HEK293 (cell line): ENCODE measurements around the gene WNT11.

Experiments
- CTCF ChIA-PET: fragments of 350-600 bp; formaldehyde crosslinking; extraction: SDS; loops from one replicate; lab custom pipeline; 2021; ENCODE audit warnings: antibody characterized with exemption; lab: Yijun Ruan, JAX
- POLR2A ChIA-PET: fragments of 300-600 bp; formaldehyde crosslinking; extraction: SDS; loops from one replicate; lab custom pipeline; 2020; ENCODE audit warnings: antibody characterized with exemption, inconsistent platforms; lab: Yijun Ruan, JAX
- H3K27ac ChIP-seq: fragments of 200-500 bp; sonication (Bioruptor generic); 2 replicates; pipeline ENCODE4 v1.5.1; 2014; ENCODE audit warnings: low read depth, low read length, control low read depth, inconsistent platforms; ENCODE audit errors: extremely low read depth
- H3K36me3 ChIP-seq, 2 experiments: fragments of 200-500 bp in 1 of 2; sonication (Bioruptor generic) in 1 of 2; 1 replicate in 1 of 2; 2 replicates in 1 of 2; pipeline ENCODE4 v1.5.1; 2014 to 2017; ENCODE audit warnings: inconsistent platforms in 2 of 2, low read length in 2 of 2; ENCODE audit not compliant: control insufficient read depth in 2 of 2, insufficient read depth in 1 of 2
- H3K4me1 ChIP-seq: fragments of 200-500 bp; sonication (Bioruptor generic); 2 replicates; pipeline ENCODE4 v1.5.1; 2014; ENCODE audit warnings: mild to moderate bottlenecking, low read length, inconsistent platforms; ENCODE audit not compliant: control insufficient read depth, insufficient read depth
- H3K4me3 ChIP-seq: 2 replicates; pipeline ENCODE4 v1.5.1; 2011; ENCODE audit warnings: low read depth, mild to moderate bottlenecking, control low read depth, low read length, moderate library complexity
- H3K9me3 ChIP-seq: fragments of 200-500 bp; sonication (Bioruptor generic); 2 replicates; pipeline ENCODE4 v1.5.1; 2014; ENCODE audit warnings: low read depth, low read length, inconsistent platforms; ENCODE audit not compliant: control insufficient read depth, insufficient read depth
- GLI4 ChIP-seq: fragments of 450-650 bp; formaldehyde crosslinking; IDR thresholded peaks from 2 replicates; pipeline ENCODE4 v1.5.1; 2016; ENCODE audit warnings: missing biosample characterization, missing genetic modification characterization
- GLIS1 ChIP-seq: fragments of 450-650 bp; formaldehyde crosslinking; IDR thresholded peaks from 2 replicates; pipeline ENCODE4 v1.5.1; 2016; ENCODE audit warnings: missing biosample characterization, missing genetic modification characterization
- YY1 ChIP-seq: fragments of 450-650 bp; formaldehyde crosslinking; IDR thresholded peaks from 2 replicates; pipeline ENCODE4 v1.5.1; 2018; ENCODE audit warnings: missing biosample characterization, missing genetic modification characterization
- ZNF169 ChIP-seq: fragments of 450-650 bp; formaldehyde crosslinking; IDR thresholded peaks from 2 replicates; pipeline ENCODE4 v1.5.1; 2016; ENCODE audit warnings: missing biosample characterization, missing genetic modification characterization
- ZNF174 ChIP-seq: fragments of 450-650 bp; formaldehyde crosslinking; IDR thresholded peaks from 2 replicates; pipeline ENCODE4 v1.5.0; 2017; ENCODE audit warnings: missing biosample characterization, mild to moderate bottlenecking, missing genetic modification characterization
- ZNF366 ChIP-seq: fragments of 450-650 bp; formaldehyde crosslinking; conservative IDR thresholded peaks from 2 replicates; pipeline ENCODE4 v1.5.1; 2016; ENCODE audit warnings: missing biosample characterization, missing genetic modification characterization
- ZNF704 ChIP-seq: fragments of 450-650 bp; formaldehyde crosslinking; IDR thresholded peaks from 2 replicates; pipeline ENCODE4 v1.5.1; 2016; ENCODE audit warnings: missing biosample characterization, missing genetic modification characterization
- ZNF76 ChIP-seq: fragments of 450-650 bp; formaldehyde crosslinking; IDR thresholded peaks from 2 replicates; pipeline ENCODE4; 2016; ENCODE audit warnings: low read depth, missing biosample characterization, missing genetic modification characterization, borderline replicate concordance
- ZNF843 ChIP-seq: fragments of 450-650 bp; formaldehyde crosslinking; IDR thresholded peaks from 2 replicates; pipeline ENCODE4 v1.5.1; 2016; ENCODE audit warnings: missing biosample characterization, missing genetic modification characterization
- ZSCAN30 ChIP-seq: fragments of 450-650 bp; IDR thresholded peaks from 2 replicates; pipeline ENCODE4 v1.5.1; 2018; ENCODE audit warnings: missing biosample characterization, mild to moderate bottlenecking, missing genetic modification characterization, moderate library complexity
- TF ChIP-seq, protein P1 (sequence below): fragments of 450-650 bp; formaldehyde crosslinking; IDR thresholded peaks from 2 replicates; pipeline ENCODE4 v1.5.1; 2016; ENCODE audit warnings: missing biosample characterization, missing genetic modification characterization
- TF ChIP-seq, protein P2 (sequence below): fragments of 450-650 bp; formaldehyde crosslinking; IDR thresholded peaks from 2 replicates; pipeline ENCODE4 v1.5.1; 2017; ENCODE audit warnings: missing biosample characterization, missing genetic modification characterization
- TF ChIP-seq, protein P3 (sequence below): fragments of 450-650 bp; formaldehyde crosslinking; IDR thresholded peaks from 2 replicates; pipeline ENCODE4 v1.5.1; 2016; ENCODE audit warnings: missing biosample characterization, missing genetic modification characterization
- TF ChIP-seq, protein P4 (sequence below): fragments of 450-650 bp; formaldehyde crosslinking; IDR thresholded peaks from 2 replicates; pipeline ENCODE4 v1.5.1; 2016; ENCODE audit warnings: missing biosample characterization, missing genetic modification characterization
- TF ChIP-seq, protein P5 (sequence below): fragments of 450-650 bp; formaldehyde crosslinking; IDR thresholded peaks from 2 replicates; pipeline ENCODE4 v1.5.1; 2017; ENCODE audit warnings: missing biosample characterization, missing genetic modification characterization
- TF ChIP-seq, protein P6 (sequence below): fragments of 450-650 bp; formaldehyde crosslinking; conservative IDR thresholded peaks from 2 replicates; pipeline ENCODE4 v1.5.1; 2016; ENCODE audit warnings: low read depth, missing biosample characterization, missing genetic modification characterization
- TF ChIP-seq, protein P7 (sequence below): fragments of 450-650 bp; formaldehyde crosslinking; IDR thresholded peaks from 2 replicates; pipeline ENCODE4 v1.5.1; 2016; ENCODE audit warnings: missing biosample characterization, missing genetic modification characterization, low read depth

The WNT11 gene

GRCh38 chr11:76184551-76184993 is 21.7 kb downstream of the WNT11 start:
- CTCF ChIA-PET, result interaction anchor here (0.9 kb wide), 1 partner anchor 134 kb away, joined by 4 read pairs; no protein-coding TSS in a partner anchor

DNA sequence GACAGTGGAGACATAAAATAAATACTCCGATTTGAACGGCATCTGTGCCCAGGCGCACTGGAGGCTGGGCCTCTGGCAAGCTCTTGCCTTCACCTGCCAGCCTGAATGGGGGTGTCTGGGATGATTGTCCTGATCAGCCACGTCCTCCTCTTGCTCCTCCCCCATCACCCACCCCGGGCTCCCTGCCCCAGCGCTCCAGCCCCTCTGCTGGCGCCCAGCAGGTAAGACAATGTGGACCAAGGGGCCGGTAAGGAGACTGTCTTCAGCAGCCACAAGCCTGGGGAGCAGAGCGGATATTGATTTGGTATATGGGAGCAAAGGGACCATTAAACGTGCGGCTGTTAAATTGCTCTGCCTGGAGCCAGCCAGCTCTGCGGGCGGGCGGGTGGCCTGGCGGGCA is 24.9 kb downstream of the WNT11 start:
- no peak overlapping the region for H3K27ac ChIP-seq
- H3K36me3 ChIP-seq, result peaks cover 0 to 7% of the 10 kb centered on the region in 2 experiments; a peak in 1 of 3 replicates
- CTCF ChIA-PET, result no interaction called here
- H3K4me1 ChIP-seq, result no peaks in the 10 kb centered on the region
- POLR2A ChIA-PET, result no interaction called here
- no peaks in the 10 kb centered on the region for H3K9me3 ChIP-seq
- no peak overlapping the region for H3K4me3 ChIP-seq
- TF ChIP-seq ZNF704 (no peak), ZNF843 (tag by site-specific recombination) (no peak), YY1 (tag by site-specific recombination) (no peak), GLIS1 (no peak), ZNF76 (tag by site-specific recombination) (no peak), ZSCAN30 (tag by site-specific recombination) (no peak), GLI4 (no peak), ZNF174 (tag by site-specific recombination) (no peak), ZNF169 (tag by site-specific recombination) (no peak), ZNF366 (tag by site-specific recombination) (no peak)
- TF ChIP-seq, protein P1, sequence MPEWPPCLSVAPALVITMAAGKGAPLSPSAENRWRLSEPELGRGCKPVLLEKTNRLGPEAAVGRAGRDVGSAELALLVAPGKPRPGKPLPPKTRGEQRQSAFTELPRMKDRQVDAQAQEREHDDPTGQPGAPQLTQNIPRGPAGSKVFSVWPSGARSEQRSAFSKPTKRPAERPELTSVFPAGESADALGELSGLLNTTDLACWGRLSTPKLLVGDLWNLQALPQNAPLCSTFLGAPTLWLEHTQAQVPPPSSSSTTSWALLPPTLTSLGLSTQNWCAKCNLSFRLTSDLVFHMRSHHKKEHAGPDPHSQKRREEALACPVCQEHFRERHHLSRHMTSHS, result no peak
- TF ChIP-seq, protein P2, sequence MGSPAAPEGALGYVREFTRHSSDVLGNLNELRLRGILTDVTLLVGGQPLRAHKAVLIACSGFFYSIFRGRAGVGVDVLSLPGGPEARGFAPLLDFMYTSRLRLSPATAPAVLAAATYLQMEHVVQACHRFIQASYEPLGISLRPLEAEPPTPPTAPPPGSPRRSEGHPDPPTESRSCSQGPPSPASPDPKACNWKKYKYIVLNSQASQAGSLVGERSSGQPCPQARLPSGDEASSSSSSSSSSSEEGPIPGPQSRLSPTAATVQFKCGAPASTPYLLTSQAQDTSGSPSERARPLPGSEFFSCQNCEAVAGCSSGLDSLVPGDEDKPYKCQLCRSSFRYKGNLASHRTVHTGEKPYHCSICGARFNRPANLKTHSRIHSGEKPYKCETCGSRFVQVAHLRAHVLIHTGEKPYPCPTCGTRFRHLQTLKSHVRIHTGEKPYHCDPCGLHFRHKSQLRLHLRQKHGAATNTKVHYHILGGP (tag by site-specific recombination), result no peak
- TF ChIP-seq, protein P3, sequence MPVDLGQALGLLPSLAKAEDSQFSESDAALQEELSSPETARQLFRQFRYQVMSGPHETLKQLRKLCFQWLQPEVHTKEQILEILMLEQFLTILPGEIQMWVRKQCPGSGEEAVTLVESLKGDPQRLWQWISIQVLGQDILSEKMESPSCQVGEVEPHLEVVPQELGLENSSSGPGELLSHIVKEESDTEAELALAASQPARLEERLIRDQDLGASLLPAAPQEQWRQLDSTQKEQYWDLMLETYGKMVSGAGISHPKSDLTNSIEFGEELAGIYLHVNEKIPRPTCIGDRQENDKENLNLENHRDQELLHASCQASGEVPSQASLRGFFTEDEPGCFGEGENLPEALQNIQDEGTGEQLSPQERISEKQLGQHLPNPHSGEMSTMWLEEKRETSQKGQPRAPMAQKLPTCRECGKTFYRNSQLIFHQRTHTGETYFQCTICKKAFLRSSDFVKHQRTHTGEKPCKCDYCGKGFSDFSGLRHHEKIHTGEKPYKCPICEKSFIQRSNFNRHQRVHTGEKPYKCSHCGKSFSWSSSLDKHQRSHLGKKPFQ (tag by site-specific recombination), result no peak
- TF ChIP-seq, protein P4, sequence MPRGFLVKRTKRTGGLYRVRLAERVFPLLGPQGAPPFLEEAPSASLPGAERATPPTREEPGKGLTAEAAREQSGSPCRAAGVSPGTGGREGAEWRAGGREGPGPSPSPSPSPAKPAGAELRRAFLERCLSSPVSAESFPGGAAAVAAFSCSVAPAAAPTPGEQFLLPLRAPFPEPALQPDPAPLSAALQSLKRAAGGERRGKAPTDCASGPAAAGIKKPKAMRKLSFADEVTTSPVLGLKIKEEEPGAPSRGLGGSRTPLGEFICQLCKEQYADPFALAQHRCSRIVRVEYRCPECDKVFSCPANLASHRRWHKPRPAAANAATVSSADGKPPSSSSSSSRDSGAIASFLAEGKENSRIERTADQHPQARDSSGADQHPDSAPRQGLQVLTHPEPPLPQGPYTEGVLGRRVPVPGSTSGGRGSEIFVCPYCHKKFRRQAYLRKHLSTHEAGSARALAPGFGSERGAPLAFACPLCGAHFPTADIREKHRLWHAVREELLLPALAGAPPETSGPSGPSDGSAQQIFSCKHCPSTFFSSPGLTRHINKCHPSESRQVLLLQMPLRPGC (tag by site-specific recombination), result no peak
- TF ChIP-seq, protein P5, sequence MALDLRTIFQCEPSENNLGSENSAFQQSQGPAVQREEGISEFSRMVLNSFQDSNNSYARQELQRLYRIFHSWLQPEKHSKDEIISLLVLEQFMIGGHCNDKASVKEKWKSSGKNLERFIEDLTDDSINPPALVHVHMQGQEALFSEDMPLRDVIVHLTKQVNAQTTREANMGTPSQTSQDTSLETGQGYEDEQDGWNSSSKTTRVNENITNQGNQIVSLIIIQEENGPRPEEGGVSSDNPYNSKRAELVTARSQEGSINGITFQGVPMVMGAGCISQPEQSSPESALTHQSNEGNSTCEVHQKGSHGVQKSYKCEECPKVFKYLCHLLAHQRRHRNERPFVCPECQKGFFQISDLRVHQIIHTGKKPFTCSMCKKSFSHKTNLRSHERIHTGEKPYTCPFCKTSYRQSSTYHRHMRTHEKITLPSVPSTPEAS (tag by site-specific recombination), result no peak
- TF ChIP-seq, protein P6, sequence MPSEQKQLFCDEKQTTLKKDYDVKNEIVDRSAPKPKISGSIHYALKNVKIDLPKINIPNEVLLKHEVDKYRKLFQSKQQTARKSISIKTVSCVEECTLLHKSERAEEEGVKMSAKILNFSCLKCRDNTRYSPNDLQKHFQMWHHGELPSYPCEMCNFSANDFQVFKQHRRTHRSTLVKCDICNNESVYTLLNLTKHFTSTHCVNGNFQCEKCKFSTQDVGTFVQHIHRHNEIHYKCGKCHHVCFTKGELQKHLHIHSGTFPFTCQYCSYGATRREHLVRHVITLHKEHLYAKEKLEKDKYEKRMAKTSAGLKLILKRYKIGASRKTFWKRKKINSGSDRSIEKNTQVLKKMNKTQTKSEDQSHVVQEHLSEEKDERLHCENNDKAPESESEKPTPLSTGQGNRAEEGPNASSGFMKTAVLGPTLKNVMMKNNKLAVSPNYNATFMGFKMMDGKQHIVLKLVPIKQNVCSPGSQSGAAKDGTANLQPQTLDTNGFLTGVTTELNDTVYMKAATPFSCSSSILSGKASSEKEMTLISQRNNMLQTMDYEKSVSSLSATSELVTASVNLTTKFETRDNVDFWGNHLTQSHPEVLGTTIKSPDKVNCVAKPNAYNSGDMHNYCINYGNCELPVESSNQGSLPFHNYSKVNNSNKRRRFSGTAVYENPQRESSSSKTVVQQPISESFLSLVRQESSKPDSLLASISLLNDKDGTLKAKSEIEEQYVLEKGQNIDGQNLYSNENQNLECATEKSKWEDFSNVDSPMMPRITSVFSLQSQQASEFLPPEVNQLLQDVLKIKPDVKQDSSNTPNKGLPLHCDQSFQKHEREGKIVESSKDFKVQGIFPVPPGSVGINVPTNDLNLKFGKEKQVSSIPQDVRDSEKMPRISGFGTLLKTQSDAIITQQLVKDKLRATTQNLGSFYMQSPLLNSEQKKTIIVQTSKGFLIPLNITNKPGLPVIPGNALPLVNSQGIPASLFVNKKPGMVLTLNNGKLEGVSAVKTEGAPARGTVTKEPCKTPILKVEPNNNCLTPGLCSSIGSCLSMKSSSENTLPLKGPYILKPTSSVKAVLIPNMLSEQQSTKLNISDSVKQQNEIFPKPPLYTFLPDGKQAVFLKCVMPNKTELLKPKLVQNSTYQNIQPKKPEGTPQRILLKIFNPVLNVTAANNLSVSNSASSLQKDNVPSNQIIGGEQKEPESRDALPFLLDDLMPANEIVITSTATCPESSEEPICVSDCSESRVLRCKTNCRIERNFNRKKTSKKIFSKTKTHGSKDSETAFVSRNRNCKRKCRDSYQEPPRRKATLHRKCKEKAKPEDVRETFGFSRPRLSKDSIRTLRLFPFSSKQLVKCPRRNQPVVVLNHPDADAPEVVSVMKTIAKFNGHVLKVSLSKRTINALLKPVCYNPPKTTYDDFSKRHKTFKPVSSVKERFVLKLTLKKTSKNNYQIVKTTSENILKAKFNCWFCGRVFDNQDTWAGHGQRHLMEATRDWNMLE (tag by site-specific recombination), result no peak

More at GRCh38 chr11:76184551-76184993, 21.7 kb downstream of the WNT11 start:
- POLR2A ChIA-PET, result no interaction called here
- Histone ChIP-seq H3K4me1 (no peaks in the 10 kb centered on the region), H3K4me3 (no peak overlapping the region), H3K36me3 (peaks cover 0 to 28% of the 10 kb centered on the region in 2 experiments; a peak in 2 of 3 replicates), H3K27ac (no peak overlapping the region), H3K9me3 (no peaks in the 10 kb centered on the region)
- TF ChIP-seq, protein P7, sequence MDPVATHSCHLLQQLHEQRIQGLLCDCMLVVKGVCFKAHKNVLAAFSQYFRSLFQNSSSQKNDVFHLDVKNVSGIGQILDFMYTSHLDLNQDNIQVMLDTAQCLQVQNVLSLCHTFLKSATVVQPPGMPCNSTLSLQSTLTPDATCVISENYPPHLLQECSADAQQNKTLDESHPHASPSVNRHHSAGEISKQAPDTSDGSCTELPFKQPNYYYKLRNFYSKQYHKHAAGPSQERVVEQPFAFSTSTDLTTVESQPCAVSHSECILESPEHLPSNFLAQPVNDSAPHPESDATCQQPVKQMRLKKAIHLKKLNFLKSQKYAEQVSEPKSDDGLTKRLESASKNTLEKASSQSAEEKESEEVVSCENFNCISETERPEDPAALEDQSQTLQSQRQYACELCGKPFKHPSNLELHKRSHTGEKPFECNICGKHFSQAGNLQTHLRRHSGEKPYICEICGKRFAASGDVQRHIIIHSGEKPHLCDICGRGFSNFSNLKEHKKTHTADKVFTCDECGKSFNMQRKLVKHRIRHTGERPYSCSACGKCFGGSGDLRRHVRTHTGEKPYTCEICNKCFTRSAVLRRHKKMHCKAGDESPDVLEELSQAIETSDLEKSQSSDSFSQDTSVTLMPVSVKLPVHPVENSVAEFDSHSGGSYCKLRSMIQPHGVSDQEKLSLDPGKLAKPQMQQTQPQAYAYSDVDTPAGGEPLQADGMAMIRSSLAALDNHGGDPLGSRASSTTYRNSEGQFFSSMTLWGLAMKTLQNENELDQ (tag by site-specific recombination), result no peak
